T-helper 2 cell treated with Interferon-gamma antibody and Interleukin-4, amounts not matched to agents 5 μg/mL and 100 μg/mL, for 36 hours (primary cell): ENCODE measurements around the gene DYSF.

Experiments
- DNase-seq: peaks from one replicate; pipeline ENCODE4 v3.0.0; 2021; ENCODE audit warnings: low spot score
- H3K27ac Mint-ChIP-seq: one replicate; pipeline ENCODE4 v1.8.0; 2021; ENCODE audit warnings: mild to moderate bottlenecking, mixed read lengths
- H3K27me3 Mint-ChIP-seq: one replicate; pipeline ENCODE4 v1.8.0; 2021; ENCODE audit warnings: low read depth, mixed read lengths
- H3K36me3 Mint-ChIP-seq: one replicate; pipeline ENCODE4 v1.8.0; 2021; ENCODE audit warnings: low read depth, mixed read lengths
- H3K4me1 Mint-ChIP-seq: one replicate; pipeline ENCODE4 v1.8.0; 2021; ENCODE audit warnings: low read depth, mixed read lengths
- H3K4me3 Mint-ChIP-seq: one replicate; pipeline ENCODE4 v1.8.0; 2022; ENCODE audit warnings: mild to moderate bottlenecking, moderate library complexity, mixed read lengths
- H3K9me3 Mint-ChIP-seq: one replicate; pipeline ENCODE4 v1.8.0; 2021; ENCODE audit warnings: mixed read lengths

The DYSF gene

DNA sequence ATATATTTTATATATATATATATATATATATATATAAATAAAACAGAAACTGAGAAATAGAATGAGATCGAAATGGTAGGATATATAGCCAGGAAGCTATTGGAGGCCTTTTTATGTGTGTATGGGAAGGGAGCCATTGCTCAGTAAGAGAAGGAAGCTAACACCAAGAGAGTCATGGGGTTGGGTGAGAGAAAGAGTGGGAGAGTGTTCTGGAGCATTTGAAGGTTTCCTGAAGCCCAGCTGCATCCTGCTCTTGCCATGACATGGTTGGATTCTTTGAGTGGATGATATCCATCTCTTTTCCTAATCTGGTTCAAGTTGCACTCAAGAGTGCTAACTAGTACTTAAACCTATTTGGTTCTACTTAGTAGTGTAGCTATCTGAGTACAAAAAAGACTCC lies 282.3 kb downstream of the DYSF start:
- H3K36me3 Mint-ChIP-seq, result no peaks in the 10 kb centered on the region
- H3K4me1 Mint-ChIP-seq, result no peaks in the 10 kb centered on the region
- H3K27ac Mint-ChIP-seq, result no peak overlapping the region
- peaks cover 4% of the 10 kb centered on the region for H3K9me3 Mint-ChIP-seq
- H3K4me3 Mint-ChIP-seq, result no peak overlapping the region
- no peaks in the 10 kb centered on the region for H3K27me3 Mint-ChIP-seq
- no peak for DNase-seq
